ENCODE results near the gene UNKL.

UNKL gene

GRCh38 chr16:1414532-1415260 lies at the start of gene UNKL:
Gene UNKL, minus strand, starts transcription at chr16:1414704. Its CDS starts 13 bp downstream, at chr16:1414691.
- DNase-seq = peak in 1 of 2 experiments; percentile 62

- DNase-seq = no peak
Measured at GRCh38 chr16:1461146-1461545, 46.6 kb upstream of the UNKL start.

- DNase-seq = no peak
Measured at GRCh38 chr16:1460602-1461138, 46.2 kb upstream of the UNKL start.

GRCh38 chr16:1459967-1460366 lies 45.5 kb upstream of the UNKL start:
- no peak for DNase-seq

- no peak for DNase-seq
Measured at GRCh38 chr16:1458977-1459341, 44.5 kb upstream of the UNKL start.

GRCh38 chr16:1458336-1458976 lies 44.0 kb upstream of the UNKL start:
- no peak for DNase-seq

GRCh38 chr16:1457489-1458245 lies 43.2 kb upstream of the UNKL start:
- DNase-seq = no peak

GRCh38 chr16:1456951-1457350 lies 42.4 kb upstream of the UNKL start:
- DNase-seq = no peak

GRCh38 chr16:1455190-1456171 lies 41.0 kb upstream of the UNKL start:
- no peak for DNase-seq

GRCh38 chr16:1454561-1454960 lies 40.1 kb upstream of the UNKL start:
- no peak for DNase-seq

- no peak for DNase-seq
Measured at GRCh38 chr16:1453316-1453715, 38.8 kb upstream of the UNKL start.

GRCh38 chr16:1452530-1452929 lies 38.0 kb upstream of the UNKL start:
- no peak for DNase-seq

- no peak for DNase-seq
Measured at GRCh38 chr16:1451702-1452392, 37.3 kb upstream of the UNKL start.

GRCh38 chr16:1450841-1451240 lies 36.3 kb upstream of the UNKL start:
- DNase-seq = no peak

- no peak for DNase-seq
Measured at GRCh38 chr16:1450218-1450617, 35.7 kb upstream of the UNKL start.

GRCh38 chr16:1449201-1449788 lies 34.8 kb upstream of the UNKL start:
- no peak for DNase-seq

GRCh38 chr16:1448536-1449116 lies 34.1 kb upstream of the UNKL start:
- DNase-seq = no peak

GRCh38 chr16:1447965-1448364 lies 33.5 kb upstream of the UNKL start:
- DNase-seq = no peak

GRCh38 chr16:1446296-1447080 lies 32.0 kb upstream of the UNKL start:
- no peak for DNase-seq
